Islet of Langerhans (tissue), 1 donor: ENCODE measurements around the gene COL20A1.
"Not testable (repeated sequence)": the region's sequence is repeated elsewhere in the genome, so short reads cannot be mapped to it uniquely, and the experiment has no call there.

ENCODE experiments used
- FAIRE-seq: peaks from one replicate; lab custom pipeline; 2011; peaks lifted over from hg19 to GRCh38; lab: Jason Lieb, UNC

COL20A1 gene

DNA sequence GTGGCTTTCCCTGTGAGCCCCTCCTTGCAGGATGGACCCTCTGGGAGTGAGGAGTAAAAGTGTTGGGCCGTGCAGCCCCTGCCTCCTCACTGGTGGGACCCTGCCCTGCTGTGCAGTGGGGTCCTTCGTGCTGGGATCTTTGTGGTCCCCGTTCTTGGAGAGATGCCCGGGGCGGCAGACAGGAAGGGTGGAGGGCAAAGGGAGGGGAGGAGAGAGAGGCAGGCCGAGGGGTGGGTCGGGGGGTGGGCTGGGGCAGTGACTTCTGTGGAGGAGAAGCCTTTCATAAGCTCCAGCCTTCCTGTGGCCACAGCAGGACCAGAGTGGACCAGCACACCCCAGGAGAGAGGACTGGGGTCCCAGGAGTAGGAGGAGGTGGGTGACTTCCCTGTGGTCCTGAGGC, at the start of gene COL20A1:
Gene COL20A1, plus strand, starts transcription at position 283 of the 400 bp plus-strand sequence. CDS start 1,922 bp downstream, outside the sequence.
- FAIRE-seq: no peak

DNA sequence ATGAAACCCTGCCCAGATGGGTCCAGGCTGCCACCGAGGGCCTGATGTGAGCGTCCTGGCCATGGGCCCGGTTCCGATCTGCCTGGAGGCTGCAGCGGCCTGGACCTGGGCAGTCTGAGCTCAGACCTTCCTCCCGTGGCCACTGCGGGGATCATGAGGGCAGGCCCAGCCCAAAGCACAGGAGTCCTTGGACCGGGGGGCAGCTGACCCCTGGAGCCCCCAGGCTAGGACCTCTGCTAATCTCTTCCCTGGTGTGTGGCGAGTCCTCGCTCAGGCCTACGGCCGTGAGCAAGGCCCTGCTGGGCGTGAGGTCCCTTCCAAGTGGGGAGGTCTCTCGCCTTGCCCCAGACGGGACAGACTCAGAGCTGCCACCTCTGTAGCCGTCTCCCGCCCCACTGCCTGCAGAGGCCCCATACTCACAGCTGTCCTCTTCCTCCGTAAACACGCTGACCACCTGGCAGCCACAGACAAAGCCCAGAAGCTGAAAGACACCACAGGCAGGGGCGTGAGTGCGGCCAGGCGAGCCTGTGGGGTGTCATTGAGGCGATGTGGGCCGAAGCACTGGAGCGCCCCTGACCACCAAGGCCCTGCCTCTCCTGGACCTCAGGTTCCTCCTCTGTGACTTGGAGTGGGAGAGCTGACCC, 49.3 kb upstream of the COL20A1 start:
- FAIRE-seq: no peak

DNA sequence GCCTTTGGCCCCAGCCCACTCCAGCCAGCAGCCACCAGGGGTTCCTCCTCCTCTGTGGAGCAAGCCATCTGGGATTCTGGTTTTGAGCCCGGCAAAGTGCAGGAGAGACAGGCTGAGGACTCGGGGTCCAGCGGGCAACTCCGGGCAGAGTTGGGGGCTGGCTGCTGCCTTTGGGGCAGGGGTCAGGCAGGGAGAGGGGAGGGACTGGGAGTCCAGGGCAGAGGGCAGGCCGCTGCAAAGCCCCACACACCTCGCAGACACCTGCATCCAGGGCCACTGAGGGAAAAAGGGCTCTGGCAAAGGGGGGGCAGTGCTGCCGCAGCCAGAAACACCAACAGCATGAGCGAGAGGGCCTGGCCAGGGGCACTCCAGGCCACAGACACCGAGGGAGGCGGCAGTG, 48.5 kb upstream of the COL20A1 start:
- FAIRE-seq: no peak

DNA sequence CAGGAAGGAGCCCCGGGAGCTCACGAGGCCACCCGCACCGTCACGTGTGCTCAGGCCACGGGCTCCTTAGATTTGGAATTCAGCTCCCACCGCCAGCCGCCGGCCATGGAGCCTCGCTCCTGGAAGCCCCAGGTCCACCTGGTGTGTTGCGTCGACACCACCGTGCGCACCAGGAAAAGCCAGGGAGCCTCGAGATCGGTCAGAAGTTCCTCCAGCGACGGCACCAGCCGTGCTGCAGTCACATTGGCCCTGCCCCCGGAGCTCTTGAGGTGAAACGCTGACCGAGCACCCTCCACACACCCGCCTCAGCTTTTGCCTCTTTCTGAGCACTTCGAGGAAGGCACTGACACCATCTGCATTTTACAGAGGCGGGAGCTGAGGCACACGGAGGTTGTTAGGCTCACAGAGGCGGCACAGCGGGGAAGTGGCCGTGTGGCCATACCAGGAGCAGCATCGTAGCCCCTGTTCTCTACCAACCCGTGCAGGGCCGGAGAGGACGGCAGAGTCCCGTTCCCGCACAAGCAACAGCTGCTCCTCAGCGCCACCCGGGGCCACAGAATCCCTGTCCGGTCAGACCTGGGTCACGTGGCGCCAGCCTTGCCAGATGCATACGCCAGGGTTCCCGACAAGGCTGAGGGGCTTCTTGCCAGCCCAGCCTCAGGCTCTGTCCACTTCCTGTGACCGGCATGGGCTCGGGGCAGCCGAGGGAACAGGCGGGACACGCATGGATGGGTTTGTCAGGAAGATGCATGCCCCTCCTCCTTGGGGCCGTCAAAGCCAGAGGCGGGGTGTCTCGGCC, 46.3 kb upstream of the COL20A1 start:
- FAIRE-seq: no peak

DNA sequence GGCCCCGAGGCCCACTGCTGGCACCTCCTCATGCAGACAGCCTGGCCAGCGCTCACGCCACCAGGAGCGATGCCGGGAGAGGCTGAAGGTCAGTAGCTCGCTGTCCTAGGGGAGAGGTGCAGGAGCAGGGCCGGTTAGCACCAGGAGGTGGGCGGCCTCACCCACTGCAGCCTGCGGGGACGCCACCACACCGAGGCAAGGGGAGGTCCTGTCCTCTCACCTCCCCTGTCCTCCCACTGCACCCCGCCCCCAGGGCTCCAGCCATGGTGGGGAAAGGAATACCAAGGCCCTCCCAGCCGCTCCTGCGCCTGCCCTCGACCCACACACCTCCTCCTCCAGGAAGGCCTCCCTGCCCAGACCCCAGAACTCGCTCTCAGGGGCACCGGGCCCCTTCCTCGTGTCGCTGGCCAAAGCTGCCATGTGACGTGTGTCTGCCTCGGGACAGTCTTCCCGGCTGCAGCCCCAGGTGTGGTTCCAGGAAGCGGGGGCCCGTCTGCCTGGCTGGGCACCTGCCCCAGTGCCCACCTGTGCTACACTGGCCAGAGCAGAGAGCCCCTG, 45.2 kb upstream of the COL20A1 start:
- FAIRE-seq: no peak

DNA sequence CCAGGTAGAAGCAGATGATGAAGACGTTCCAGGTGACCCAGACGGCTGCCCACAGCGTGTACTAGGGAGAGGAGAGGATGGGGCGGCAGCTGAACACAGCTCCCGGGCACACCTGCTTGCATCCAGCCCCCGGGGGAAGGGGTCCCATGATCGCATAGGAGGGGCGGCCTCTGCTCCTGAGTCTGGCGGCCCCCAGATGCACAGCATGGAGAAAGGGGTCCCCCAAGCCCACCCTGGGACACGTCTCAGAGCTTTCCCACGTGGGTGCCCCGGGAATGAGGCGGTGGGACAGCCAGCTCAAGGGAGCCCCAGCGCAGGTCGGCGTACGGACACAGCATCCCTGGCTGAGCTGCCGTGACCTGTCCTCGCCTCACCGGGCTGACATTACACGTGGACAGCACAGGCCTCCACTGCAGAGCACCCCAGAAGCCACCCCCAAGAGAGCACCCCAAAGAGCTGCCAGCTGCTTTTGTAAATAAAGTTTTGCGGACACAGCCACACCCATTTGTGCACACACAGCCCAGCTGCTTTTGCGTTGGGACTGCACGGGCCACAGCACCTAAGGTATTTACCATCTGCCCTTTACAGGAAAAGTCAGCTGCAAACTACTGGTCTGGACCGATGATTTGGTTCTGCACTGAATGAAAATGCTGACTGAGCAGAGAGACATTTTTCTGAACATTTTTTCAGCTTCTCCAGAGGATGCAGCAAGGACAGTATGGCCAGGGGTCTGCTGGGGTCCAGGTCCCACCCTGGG, 44.0 kb upstream of the COL20A1 start:
- FAIRE-seq: no peak

DNA sequence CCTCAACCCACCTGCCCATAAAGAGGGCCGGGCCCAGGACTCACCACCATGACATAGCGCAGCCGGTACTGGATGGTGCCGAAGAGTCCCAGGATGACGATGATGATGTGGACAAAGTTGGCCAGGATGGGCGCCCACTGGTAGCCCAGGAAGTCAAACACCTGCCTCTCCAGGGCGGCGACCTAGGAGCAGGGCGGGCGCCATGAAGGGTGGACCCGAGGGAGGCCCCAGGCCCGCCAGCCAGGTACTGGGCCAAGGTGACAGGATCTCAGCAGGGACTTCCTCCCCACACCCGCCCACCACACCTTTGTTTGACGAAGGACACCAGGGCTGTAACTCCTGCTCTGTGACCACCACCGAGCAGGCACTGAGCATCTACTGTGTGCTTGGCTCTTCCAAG, 43.1 kb upstream of the COL20A1 start:
- no peak for FAIRE-seq

DNA sequence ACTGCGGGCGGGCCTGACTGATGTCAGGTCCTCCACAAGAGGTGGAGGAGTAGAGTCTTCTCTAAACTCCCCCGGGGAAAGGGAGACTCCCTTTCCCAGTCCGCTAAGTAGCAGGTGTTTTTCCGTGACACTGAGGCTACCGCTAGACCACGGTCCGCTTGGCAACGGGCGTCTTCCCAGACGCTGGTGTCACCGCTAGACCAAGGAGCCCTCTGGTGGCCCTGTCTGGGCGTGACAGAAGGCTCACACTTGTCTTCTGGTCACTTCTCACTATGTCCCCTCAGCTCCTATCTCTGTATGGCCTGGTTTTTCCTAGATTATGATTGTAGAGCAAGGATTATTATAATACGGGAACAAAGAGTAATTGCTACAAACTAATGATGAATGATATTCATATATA, 41.6 kb upstream of the COL20A1 start:
- not testable (repeated sequence) for FAIRE-seq

DNA sequence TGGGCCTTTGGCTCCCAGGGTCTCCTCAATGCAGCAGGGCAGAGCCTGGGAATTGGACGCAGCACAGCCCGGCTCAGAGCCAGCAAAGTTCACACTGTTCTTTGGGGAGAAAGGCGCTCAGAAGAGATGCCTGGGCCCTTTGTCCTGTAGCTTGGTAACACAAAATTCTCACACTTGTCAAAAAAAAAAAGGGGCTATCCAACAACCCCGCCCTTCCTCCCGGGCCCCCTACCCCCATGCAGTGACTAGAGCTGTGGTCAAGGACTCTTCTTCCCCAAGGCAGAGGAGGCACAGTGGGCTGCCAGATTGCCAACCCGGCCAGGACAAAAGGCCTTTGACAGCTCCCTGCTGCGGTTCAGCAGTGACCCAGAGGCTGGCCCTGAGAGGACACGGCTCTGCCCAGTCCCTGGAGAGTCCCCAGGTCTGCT, 40.7 kb upstream of the COL20A1 start:
- FAIRE-seq: no peak

DNA sequence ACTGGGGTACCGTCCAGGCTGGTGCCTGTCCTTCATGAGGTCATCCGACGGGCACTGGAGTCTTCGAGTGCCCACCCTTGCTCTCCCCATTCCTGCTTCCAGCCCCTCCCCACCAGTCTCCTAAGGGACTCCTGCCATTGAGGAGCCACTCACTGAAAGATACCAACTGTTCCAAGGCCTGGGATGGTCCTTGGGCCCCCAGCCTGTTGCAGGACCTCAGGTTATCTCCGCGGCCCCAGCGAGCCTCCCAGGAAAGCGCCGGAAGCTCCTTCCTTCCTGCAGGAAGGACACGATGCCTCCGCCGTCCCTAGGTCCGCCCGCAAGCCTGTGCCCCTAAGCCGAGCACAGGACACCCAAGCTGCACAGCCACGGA, 39.9 kb upstream of the COL20A1 start:
- FAIRE-seq: no peak

DNA sequence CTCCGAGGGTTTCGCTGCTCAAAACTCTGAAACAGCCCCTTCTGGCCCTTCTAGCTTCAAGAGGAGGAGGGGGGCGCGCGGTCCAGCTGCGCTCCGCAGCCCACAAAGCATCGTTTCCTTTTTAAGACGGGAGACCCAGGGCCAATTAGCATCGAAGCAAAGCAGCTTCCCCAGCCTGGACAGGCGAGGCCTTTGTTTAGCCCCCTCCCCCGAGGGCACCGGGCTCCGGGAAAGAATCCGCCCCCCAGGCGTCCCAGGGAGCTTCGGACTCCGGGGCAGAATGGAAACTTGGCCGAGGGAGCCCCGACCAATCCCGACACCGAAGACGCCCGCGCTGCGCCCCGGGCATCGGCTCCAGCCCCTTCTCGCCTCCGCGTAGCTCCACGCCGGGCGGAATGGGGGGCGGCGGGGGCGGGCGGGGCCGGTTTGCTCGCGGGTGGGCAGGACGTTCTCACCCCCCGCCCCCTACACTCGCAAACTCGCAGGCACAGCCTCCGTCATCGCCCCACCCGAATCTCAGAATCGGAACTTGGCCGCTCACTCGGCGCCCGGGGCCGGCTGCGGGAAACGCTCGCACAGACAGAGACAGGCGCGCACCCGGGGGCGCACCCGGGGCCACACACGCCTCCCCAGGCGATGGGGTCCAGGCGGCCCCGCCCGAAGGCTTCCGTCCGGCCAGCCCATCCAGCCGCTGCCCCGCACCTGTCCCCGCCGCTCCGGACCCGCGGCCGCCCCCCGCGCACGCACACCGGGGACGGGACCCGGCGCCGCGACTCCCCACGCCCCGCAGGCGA, 39.4 kb upstream of the COL20A1 start:
- FAIRE-seq: no peak

DNA sequence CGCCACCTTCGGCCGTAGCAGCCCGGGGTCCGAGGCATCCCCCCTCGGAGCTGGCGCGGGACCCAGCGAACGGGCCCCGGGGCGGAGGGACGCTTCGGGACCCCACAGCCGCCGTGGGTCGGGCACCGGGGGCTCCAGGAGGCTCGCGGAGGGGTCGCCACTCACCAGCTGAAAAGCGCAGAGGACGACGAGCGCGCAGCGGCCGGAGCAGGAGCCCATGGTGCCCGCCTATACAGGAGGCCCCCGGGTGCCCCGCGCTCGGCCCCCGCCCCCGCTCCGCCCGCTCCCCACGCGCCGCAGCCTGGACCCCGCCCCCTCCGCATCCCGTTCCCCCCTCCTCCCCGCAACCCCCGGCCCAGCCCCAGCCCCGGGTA, 38.8 kb upstream of the COL20A1 start, which contains the start of gene NKAIN4:
Gene NKAIN4, minus strand, starts transcription at position 232 of the 374 bp plus-strand sequence. Its CDS starts 13 bp downstream, at position 219.
- no peak for FAIRE-seq

DNA sequence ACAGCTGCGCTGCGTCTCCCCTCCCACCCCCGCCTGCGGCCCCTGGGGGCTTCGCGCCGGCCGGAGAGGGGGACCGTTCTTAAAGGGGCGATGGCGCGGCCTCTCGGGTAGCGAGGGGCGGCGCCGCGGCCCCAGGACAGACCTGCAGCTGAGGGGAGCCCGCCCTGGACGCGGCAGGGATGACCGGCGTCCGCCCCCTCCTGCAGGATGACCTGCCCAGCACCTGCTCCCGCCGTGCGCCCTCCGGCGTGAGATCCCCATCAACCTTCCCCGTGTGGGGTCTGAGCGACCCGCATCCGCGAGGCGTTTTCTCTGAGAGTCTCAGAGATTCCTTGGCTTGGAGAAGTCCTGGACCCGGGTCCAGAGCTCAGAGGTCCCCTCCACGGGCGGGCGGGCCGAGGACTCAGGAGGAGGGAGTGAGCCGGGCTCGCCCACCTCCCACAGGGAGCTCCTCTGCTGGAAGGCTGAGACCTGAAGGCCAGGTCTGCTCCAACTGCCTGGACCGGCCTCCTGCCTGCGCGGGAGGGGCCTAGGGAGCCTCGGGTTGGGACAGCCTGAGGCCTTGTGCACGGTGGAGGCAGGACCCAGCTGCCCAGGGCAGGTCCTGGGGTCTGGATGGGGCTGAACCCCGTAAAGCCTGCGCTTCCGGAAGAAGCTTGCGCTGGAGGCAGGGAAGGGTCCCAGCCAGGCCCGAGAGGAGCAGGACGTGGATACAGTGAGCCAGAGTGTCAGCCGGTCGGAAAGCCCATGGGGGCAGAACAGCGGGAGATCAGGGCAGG, 38.2 kb upstream of the COL20A1 start:
- no peak for FAIRE-seq

DNA sequence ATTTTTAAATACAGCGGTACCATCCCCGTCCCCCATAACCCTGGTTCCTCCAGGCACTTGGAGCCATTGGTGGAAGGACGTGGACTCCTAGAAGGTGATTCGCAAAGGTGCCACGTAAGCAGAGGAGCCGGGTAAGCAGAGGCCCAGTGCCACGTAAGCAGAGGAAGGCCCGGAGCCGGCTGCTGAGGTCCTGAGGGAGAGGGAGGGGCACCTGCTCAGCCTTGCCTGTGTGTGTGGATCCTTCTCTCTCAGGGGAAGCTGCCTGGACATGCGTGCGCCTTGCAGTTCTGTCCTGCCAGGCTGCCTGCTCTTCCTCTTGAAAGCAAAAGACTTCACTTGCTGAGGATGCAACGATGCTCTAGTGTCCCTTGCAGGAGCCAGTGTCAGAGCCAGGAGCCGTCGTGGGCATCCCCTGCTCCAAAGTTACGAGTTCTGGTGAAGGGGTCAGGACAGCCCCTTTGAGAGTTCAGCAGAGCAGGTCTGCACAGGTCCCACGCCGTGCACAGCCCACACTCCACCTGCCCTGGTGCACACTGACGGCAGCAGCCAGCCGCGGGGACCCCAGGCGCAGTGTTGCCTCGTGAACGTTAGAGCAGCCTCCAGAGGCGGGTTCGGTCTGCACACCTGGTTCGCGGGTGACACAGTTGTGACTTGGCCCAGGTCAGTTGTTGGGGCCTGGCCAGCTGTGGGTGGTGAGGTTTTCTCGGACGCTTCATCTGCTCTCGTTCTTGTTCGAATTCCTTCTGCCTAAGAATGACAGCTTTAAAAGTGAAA, 36.9 kb upstream of the COL20A1 start:
- FAIRE-seq: no peak

DNA sequence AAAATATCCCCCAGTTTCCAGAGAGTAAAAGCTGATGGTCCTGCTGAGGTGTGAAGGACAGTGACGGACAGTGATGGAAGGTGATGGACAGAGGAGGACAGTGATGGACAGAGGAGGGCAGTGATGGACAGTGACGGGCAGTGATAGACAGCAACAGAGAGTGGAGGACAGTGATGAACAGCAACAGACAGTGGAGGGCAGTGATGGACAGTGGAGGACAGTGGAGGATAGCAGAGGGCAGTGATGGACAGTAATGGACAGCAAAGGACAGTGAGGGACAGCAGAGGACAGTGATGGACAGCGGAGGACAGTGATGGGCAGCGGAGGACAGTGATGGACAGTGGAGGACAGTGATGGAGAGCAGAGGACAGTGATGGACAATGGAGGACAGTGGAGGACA, 36.0 kb upstream of the COL20A1 start:
- FAIRE-seq: no peak

DNA sequence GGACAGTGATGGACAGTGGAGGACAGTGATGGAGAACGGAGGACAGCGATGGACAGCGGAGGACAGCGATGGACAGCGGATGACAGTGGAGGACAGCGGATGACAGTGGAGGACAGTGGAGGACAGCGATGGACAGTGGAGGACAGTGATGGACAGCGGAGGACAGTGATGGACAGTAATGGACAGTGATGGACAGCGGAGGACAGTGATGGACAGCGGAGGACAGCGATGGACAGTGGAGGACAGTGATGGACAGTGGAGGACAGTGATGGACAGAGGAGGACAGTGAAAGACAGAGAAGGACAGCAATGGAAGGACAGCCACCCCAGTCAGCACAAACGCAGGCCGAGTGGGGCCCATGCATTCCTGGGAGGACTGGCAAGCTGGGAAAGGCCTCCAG, 35.4 kb upstream of the COL20A1 start:
- no peak for FAIRE-seq

DNA sequence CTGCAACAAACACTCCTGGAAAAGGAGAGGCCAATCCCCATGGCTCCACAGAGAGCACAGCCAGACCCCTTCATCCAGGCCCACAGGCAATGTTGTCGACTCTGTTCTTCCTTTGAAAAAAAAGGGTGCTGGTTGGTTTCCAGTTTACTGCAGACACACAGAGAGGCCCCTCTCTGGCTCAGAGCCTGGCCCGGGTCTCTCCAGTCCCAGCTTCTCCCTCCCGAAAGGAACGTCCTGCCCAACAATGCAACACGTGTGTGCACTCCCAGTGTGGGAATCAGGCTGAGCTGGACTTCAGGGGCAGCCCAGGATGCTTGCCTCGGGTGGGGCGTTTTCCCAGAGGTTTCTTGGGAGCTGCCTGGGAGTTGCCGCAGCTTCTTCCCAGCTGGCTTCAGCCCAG, 34.2 kb upstream of the COL20A1 start:
- FAIRE-seq: no peak

DNA sequence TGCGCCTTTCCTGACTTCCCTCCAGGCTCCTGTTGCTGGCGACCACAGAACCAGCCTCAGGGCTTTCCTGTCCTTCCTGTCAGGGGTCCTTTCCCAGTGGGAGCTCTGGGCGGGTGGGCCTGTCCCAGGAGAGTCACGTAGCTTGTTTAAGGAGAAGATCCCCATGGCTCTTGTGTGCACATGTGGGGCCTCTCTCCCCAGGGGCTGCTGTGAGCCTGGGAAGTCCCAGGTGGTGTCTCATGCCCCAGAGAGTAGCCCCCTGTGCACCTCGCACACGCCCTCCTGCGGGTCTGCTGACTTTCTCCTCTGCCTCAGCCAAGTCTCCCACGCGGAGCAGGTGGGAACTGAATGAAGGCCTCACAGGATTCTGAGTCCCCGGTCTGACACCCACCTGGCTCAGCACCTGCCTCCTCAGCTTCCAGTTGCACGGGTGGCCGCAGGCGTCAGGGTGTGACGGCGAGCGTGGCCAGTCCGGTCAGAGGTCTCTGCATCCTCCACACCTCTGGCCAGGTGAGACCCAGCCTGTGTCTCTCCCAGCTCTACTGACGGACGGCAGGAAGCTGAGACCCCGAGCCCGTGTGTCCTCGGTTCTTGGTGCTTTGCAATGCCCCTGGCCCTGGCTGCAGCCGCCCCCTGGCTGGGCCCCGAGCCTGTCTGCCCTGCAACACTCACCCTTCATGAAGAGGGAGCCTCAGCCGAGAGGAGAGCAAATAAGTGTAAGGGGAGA, 33.1 kb upstream of the COL20A1 start:
- no peak for FAIRE-seq

DNA sequence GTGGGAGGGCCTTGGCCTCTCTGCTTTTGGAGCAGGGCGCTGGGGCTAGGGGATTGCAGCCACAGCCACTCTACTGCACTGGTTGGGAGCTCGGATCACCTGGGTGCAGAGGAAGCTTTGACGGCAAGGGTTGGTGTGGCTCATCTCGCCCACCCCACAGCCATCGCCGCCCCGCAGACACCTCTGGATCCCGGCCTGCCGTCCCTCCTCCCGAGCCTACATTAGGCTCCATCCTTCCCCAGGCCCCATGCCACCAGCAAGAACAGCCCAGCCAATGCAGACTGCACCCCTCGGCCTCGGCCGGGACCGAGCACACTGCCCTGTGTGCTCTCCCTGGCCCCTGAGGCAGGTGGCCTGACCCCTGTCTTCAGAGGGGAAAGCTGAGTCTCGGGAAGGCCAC, 32.5 kb upstream of the COL20A1 start:
- FAIRE-seq: no peak
